HG03442 (cell line): ENCODE measurements around the gene GNA15.
"Not testable (repeated sequence)": the region's sequence is repeated elsewhere in the genome, so short reads cannot be mapped to it uniquely, and the experiment has no call there.

ENCODE experiments used
- ATAC-seq: cut with Tn5 transposase; IDR thresholded peaks from one replicate; pipeline ENCODE4 v1.9.1; 2021; ENCODE audit warnings: mild to moderate bottlenecking, moderate library complexity; ENCODE audit not compliant: unreplicated experiment

Gene GNA15

GRCh38 chr19:3135961-3136683 is at the start of gene GNA15:
Gene GNA15, plus strand, starts transcription at chr19:3136033. Its CDS starts 418 bp downstream, at chr19:3136451.
- no peak for ATAC-seq

GRCh38 chr19:3087769-3088168 is 48.1 kb upstream of the GNA15 start:
- ATAC-seq, result no peak

GRCh38 chr19:3089299-3089855 is 46.5 kb upstream of the GNA15 start:
- ATAC-seq, result not testable (repeated sequence)

- ATAC-seq, result no peak
Observed at GRCh38 chr19:3094601-3095440, 41.0 kb upstream of the GNA15 start.

GRCh38 chr19:3095441-3096191 is 40.2 kb upstream of the GNA15 start:
- no peak for ATAC-seq

GRCh38 chr19:3096267-3096901 is 39.4 kb upstream of the GNA15 start:
- ATAC-seq, result no peak

- ATAC-seq, result no peak
Observed at GRCh38 chr19:3096902-3097326, 38.9 kb upstream of the GNA15 start.

GRCh38 chr19:3097442-3097871 is 38.4 kb upstream of the GNA15 start:
- no peak for ATAC-seq

- ATAC-seq, result no peak
Observed at GRCh38 chr19:3098141-3098514, 37.7 kb upstream of the GNA15 start.

- ATAC-seq, result no peak
Observed at GRCh38 chr19:3098515-3099346, 37.1 kb upstream of the GNA15 start.

GRCh38 chr19:3099347-3100145 is 36.3 kb upstream of the GNA15 start:
- ATAC-seq, result no peak

- ATAC-seq, result no peak
Observed at GRCh38 chr19:3100331-3100730, 35.5 kb upstream of the GNA15 start.

- no peak for ATAC-seq
Observed at GRCh38 chr19:3100747-3101730, 34.8 kb upstream of the GNA15 start.

- no peak for ATAC-seq
Observed at GRCh38 chr19:3102239-3103140, 33.3 kb upstream of the GNA15 start.

GRCh38 chr19:3104708-3104983 is 31.2 kb upstream of the GNA15 start:
- no peak for ATAC-seq

- no peak for ATAC-seq
Observed at GRCh38 chr19:3105641-3106508, 30.0 kb upstream of the GNA15 start.
